ENCODE data around the gene OR51A2.
"Not testable (repeated sequence)": the region's sequence is repeated elsewhere in the genome, so short reads cannot be mapped to it uniquely, and the experiment has no call there.

Gene OR51A2, protein sequence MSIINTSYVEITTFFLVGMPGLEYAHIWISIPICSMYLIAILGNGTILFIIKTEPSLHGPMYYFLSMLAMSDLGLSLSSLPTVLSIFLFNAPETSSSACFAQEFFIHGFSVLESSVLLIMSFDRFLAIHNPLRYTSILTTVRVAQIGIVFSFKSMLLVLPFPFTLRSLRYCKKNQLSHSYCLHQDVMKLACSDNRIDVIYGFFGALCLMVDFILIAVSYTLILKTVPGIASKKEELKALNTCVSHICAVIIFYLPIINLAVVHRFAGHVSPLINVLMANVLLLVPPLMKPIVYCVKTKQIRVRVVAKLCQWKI

DNA sequence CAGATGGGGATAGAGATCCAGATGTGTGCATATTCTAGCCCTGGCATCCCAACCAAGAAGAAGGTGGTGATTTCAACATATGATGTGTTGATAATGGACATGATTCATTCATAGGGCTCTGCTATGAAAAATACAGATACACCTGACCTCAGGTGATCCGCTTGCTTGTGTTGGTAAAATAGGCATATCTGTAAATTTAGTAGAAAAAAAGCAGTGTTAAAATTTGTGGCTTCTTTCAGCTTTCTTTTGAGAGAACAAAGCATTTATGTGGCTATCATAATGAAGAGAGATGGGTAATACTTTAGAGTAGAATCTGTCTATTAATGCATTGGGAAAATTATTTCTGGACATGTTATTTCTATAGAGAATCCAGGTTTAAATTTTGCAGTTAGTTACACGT lies at the start of gene OR51A2:
OR51A2 (minus strand) TSS at position 101 of the 400 bp plus-strand sequence; CDS start at position 101, 0 bp downstream.
- DNase-seq, result not testable (repeated sequence)

DNA sequence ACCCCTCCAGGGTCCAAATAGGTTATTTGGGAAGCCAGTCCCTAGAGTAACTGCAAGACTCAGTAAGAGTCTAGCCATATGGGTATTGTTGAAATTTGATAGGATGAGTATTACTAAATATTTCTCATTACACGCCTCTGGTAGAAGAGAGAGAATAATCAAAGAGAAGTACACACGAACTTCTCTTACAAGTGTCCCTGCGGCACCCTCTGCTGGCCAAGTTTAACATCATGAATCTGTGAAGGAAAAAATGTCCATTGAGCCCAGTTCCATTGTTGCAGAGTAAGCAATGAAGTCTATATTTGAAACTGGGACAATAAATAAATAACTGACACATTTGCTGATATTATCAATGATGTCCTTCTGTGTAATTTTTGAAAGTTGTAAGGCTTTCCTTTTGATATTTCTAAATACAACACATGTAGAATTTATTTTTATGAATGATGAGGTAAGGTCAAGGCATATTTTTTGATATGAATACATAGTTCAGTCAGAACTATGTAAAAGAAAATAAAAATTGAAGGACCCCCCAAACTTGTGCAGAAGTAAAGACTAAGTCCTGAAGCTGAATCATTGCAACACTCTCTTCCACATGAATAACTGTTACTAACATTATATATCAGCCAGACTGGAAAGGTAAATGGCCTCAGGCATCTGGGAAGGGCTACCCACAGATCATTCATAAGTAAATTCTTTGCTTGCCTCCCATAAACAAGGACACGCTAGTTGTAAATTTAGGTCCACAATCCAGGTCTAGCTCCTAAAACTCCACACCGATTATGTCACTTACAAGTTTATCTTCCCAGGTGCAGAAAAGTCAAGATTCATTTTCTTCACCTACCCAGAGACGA lies 49.1 kb upstream of the OR51A2 start:
- no peak for DNase-seq

GRCh38 chr11:4994551-4994950 lies 39.0 kb upstream of the OR51A2 start, which contains the start of gene OR51L1:
Gene OR51L1 (plus strand): TSS chr11:4994851. CDS start chr11:4998983, 4,132 bp downstream.
- no peak for DNase-seq

DNA sequence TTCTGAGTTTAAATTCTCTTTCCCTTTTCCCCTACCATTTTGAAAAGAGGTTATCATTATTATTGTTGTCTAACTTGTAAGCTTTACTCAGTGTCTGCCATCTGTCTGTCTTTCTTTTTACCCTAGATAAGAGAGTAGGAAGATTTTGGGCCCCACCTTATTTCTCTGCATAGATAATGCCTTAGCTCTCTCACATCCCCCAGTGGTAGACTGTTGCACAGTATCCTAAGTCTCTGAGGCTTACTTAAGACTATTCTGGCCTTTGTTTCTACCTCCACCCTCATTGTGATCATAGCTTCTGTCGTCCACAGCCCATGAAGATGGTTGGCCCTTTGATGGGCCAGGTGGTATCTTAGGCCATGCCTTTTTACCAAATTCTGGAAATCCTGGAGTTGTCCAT lies 35.5 kb upstream of the OR51A2 start:
- DNase-seq, result no peak

DNA sequence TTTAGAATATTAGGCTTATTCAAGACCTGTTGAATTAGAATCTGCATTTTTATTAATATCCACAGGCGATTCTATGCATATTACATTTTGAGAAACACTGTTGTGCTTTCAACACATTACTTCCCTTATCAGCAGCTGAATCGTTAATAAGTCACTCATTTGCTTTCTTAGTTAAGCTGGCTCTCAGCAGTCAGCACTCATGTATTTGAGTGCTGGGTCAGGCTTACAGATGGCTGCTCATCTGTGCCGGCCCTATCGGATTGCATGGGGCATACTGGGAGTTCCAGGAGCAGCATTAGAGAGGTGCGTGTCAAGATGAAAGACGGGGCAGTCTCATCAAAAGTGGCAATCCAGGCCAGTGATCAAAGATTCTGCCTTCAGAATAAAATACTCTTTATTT lies 28.3 kb upstream of the OR51A2 start:
- no peak for DNase-seq

DNA sequence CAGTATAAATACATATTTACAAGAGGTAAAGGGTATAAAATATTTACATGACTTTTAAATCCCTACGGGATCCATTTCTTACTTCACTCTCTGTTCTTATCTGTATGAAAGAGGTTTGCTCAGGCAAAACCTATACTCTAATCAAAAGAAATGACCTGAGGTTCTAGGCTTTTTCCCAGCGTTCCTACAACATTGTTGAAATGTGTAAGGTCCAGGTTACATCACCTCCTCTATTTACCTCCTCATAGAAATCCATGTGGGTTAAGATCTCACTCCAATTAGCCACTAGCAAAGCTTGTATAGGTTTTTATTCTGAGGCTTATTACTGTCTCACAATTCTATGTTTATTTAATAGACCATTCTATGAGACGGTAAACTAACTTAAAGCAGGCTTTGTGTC lies 27.2 kb upstream of the OR51A2 start:
- no peak for DNase-seq

DNA sequence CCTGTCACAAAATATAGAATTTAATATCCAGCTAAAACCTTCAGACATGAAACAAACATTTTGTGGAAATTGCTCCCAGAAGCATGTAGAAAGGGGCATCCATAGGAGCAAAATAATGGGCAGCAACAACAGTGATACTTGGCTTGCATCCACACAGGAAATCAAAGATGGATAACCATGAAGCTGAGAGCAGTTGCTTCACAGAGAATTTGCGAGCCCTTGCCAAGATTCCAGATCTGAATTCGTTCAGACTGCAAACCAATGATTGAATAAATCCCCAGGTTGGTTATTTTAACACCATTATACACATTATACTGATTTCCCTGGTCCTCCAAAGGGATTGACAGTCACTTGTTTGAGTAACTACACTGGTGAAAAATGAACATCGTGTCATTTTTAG lies 23.5 kb upstream of the OR51A2 start:
- no peak for DNase-seq

- no peak for DNase-seq
Measured at GRCh38 chr11:4975436-4975835, 19.9 kb upstream of the OR51A2 start.

- no peak for DNase-seq
Measured at GRCh38 chr11:4962816-4963215, 7.3 kb upstream of the OR51A2 start.

- DNase-seq, result no peak
Measured at GRCh38 chr11:4960877-4961276, 5.4 kb upstream of the OR51A2 start.

GRCh38 chr11:4957396-4957795 lies 1.9 kb upstream of the OR51A2 start:
- DNase-seq, result no peak

GRCh38 chr11:4947505-4947904 lies 8.0 kb downstream of the OR51A2 start, which contains the start of gene OR51A4:
Gene OR51A4 (minus strand): TSS chr11:4947605. CDS start chr11:4947100, 505 bp downstream.
- no peak for DNase-seq

DNA sequence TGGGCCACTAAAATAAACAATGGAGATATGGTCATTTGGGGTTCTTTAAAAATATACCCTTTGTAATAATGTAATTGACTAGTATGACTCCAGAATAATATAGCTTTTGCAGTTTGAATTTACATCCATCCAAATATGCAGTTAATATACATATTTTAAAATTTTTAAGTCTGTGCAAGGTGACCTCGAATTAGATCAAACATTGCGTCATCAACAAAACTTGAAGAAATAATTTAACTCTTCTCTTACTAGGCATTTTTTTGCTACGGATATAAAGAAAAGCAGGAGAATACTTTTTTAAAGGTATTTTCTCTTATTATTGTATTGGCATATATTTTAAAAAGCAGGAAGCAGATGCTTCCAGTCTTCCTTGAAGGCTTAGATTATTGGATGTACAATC lies 18.8 kb downstream of the OR51A2 start:
- DNase-seq, result no peak

GRCh38 chr11:4932751-4933150 lies 22.8 kb downstream of the OR51A2 start:
- no peak for DNase-seq

DNA sequence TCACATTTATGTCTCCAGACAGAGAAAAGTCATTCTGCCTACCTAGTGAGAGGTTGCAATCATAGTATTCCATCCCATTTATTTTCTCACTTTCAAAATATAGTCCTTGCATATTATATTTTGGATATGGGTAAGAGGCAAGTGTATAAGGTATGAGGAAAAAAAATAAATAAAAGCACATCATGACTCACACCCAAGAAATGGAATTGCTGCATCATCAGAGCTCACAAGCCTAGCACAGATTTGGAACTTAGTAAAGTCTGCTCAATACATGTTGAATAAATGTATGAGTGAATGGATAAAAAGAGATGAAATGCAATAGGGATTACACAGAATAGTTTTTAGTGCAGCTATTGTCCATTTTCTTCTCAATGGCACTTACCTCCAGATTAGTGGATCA lies 28.9 kb downstream of the OR51A2 start:
- no peak for DNase-seq

- DNase-seq, result no peak
Measured at GRCh38 chr11:4924239-4924638, 31.3 kb downstream of the OR51A2 start, which contains the start of gene OR51G1. Gene OR51G1 (minus strand): TSS chr11:4924339. CDS start chr11:4924339, 0 bp downstream.

DNA sequence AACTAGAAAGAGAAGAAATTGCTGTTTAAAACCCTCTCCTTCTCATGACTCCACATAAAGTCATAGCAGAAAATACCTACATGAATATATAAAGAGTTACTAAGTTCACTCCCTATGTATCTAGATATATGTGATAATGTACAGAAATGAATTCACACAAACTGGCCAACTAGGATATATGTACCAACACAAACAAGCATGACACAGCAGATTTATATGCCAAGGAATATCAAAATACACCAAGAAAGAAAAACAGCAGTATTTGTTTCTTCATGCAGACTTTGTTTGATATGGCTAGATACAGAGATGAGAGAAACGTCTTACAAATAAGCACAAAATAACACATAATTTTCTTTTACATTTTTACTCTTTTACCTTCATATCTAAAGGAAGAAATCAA lies 33.2 kb downstream of the OR51A2 start:
- DNase-seq, result no peak

DNA sequence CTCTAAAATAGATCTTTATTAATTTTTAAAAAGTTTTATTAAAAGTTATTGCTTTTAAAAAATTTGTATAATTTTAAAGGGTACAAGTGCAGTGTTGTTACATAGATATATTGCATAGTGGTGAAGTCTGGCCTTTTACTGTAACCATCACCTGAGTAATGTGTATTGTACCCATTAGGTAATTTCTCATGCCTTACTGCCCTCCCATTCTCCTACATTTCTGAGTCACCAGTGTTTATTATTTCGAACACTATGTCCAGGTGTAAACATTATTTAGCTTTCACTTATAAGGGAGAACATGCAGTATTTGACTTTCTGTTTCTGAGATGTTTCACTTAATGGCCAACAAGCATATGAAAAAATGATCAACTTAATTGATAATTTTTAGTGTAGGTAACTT lies 33.7 kb downstream of the OR51A2 start:
- DNase-seq, result no peak

GRCh38 chr11:4919250-4919649 lies 36.3 kb downstream of the OR51A2 start, which contains the start of gene OR51G2:
Gene OR51G2 (minus strand): TSS chr11:4919350. CDS start chr11:4915663, 3,687 bp downstream.
- DNase-seq, result no peak

- no peak for DNase-seq
Measured at GRCh38 chr11:4916581-4916980, 38.9 kb downstream of the OR51A2 start.
